ENCODE data around the gene DLGAP1.

The DLGAP1 gene

GRCh38 chr18:3741333-3741732 lies 713.8 kb downstream of the DLGAP1 start:
- Histone ChIP-seq H3K9ac (ENCODE audit: low read depth, low read length) (no peak overlapping the region), H3K27me3 (ENCODE audit: insufficient read depth, low read length) (no peaks in the 10 kb centered on the region), H3K9me3 (ENCODE audit: insufficient read depth, low read depth, low read length) (no peaks in the 10 kb centered on the region), H3K36me3 (ENCODE audit: insufficient read depth, low read depth, low read length) (peaks cover 11% of the 10 kb centered on the region; the same call in 1 of the 2 replicates), H3K4me3 (ENCODE audit: low read length) (no peak overlapping the region), H3K27ac (ENCODE audit: low read length) (no peak overlapping the region), H3K4me1 (ENCODE audit: insufficient read depth, low read length) (no peaks in the 10 kb centered on the region)

DNA sequence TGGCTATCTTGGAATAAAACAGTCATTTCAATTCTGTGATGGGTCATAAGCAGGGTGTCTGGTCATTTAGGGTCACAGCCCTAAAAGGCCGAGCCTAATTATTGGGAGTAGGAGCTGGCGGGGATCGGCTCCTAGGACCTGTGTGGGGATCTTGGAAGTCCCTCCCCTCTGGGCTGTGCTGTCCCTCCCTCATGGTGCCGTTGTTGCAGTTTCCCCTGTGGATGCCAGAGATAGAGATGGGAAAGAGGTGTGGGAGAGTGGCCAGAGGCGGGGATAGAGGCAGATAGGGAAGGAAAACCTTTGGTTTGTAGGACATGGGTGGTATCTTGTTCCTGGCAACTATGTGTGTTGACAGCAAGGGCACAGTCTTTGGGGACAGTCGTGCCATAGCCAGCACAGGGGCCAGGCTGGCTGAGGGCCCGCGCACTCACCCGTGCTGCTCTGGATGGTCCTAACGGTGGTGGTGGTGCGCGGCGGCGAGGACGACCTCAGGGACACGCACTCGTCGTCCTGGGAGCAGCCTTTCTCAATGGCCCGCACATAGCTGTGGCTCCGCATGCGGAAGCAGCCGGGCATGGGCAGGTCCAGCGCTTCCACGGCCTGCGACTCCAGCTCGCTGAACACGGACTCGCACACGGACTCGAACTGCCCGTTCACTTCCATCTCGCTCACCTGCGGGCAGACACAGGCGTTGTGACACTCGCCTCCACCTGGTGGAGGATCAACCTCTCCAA lies 726.2 kb downstream of the DLGAP1 start:
- Histone ChIP-seq H3K4me1 (ENCODE audit: insufficient read depth, low read length) (no peaks in the 10 kb centered on the region), H3K4me3 (ENCODE audit: low read length) (no peak overlapping the region), H3K9ac (ENCODE audit: low read depth, low read length) (no peak overlapping the region), H3K9me3 (ENCODE audit: insufficient read depth, low read depth, low read length) (no peaks in the 10 kb centered on the region), H3K27ac (ENCODE audit: low read length) (no peak overlapping the region), H3K36me3 (ENCODE audit: insufficient read depth, low read depth, low read length) (no peaks in the 10 kb centered on the region), H3K27me3 (ENCODE audit: insufficient read depth, low read length) (no peaks in the 10 kb centered on the region)

- no peaks in the 10 kb centered on the region for H3K36me3 ChIP-seq (ENCODE audit: insufficient read depth, low read depth, low read length)
- no peak overlapping the region for H3K4me3 ChIP-seq (ENCODE audit: low read length)
- peaks cover 10% of the 10 kb centered on the region; the same call in 1 of the 2 replicates for H3K4me1 ChIP-seq (ENCODE audit: insufficient read depth, low read length)
- H3K9ac ChIP-seq (ENCODE audit: low read depth, low read length), result no peak overlapping the region
- H3K27ac ChIP-seq (ENCODE audit: low read length), result no peak overlapping the region
- no peaks in the 10 kb centered on the region for H3K9me3 ChIP-seq (ENCODE audit: insufficient read depth, low read depth, low read length)
- H3K27me3 ChIP-seq (ENCODE audit: insufficient read depth, low read length), result no peaks in the 10 kb centered on the region
These were observed 727.8 kb downstream of the DLGAP1 start for GRCh38 chr18:3727274-3727673.

DNA sequence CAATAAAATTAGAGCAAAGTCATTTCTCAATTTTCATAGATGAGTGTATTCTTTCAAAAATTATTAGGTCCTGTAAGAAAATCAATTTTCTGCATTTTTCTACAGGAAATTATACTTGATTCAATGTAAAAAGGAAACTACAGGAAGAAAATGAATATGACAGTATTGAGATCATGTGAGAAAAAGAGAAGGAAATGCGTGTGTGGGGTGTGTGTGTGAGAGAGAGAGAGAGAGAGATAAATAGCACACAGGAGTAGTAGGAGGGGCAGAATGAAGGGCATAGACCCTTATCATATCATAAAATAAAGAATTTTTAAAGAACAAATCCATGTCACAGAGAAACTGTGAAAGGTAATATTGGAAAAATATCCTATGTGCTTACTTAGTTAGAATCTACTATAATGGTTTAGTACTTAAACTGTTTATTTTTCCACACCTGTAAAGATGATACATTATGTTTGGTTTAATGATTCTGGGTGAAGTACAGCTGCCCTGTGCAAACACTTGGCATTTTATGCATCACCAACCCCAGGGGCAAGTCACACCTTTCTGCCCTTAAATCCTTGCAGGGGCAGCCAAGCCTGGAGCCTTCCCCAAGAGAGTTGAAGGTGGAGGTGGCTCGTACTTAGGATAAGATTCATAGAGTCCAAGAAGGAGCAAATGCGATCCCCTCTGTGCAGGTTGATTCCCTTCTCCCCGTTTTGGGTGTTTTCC lies 728.7 kb downstream of the DLGAP1 start:
- H3K9ac ChIP-seq (ENCODE audit: low read depth, low read length), result no peak overlapping the region
- peaks cover 17% of the 10 kb centered on the region; the same call in 1 of the 2 replicates for H3K4me1 ChIP-seq (ENCODE audit: insufficient read depth, low read length)
- no peak overlapping the region for H3K4me3 ChIP-seq (ENCODE audit: low read length)
- H3K27ac ChIP-seq (ENCODE audit: low read length), result no peak overlapping the region
- H3K9me3 ChIP-seq (ENCODE audit: insufficient read depth, low read depth, low read length), result no peaks in the 10 kb centered on the region
- H3K36me3 ChIP-seq (ENCODE audit: insufficient read depth, low read depth, low read length), result no peaks in the 10 kb centered on the region
- H3K27me3 ChIP-seq (ENCODE audit: insufficient read depth, low read length), result no peaks in the 10 kb centered on the region

DNA sequence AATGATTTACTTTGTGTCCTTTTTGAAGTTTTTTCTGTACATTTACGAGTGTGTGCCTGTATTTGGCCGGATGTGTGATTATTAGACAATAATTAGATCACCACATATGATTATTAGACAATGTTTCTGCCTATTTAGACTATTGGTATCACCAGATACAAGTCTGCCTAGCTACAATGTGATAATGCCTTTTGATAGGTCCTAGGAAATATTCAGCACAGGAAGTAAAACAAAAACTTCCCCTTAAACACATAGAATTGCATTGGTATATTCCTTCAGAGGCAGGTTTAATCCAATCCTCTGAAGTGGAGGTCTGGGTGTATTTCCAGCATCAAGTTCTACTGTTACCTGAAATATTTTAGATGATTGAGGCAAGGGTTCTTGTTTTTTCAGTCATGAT lies 730.0 kb downstream of the DLGAP1 start:
- Histone ChIP-seq H3K9ac (ENCODE audit: low read depth, low read length) (no peak overlapping the region), H3K4me1 (ENCODE audit: insufficient read depth, low read length) (peaks cover 17% of the 10 kb centered on the region; the same call in 1 of the 2 replicates), H3K27ac (ENCODE audit: low read length) (no peak overlapping the region), H3K27me3 (ENCODE audit: insufficient read depth, low read length) (no peaks in the 10 kb centered on the region), H3K36me3 (ENCODE audit: insufficient read depth, low read depth, low read length) (no peaks in the 10 kb centered on the region), H3K4me3 (ENCODE audit: low read length) (no peak overlapping the region), H3K9me3 (ENCODE audit: insufficient read depth, low read depth, low read length) (no peaks in the 10 kb centered on the region)

- no peak overlapping the region for H3K9ac ChIP-seq (ENCODE audit: low read depth, low read length)
- no peaks in the 10 kb centered on the region for H3K9me3 ChIP-seq (ENCODE audit: insufficient read depth, low read depth, low read length)
- H3K36me3 ChIP-seq (ENCODE audit: insufficient read depth, low read depth, low read length), result no peaks in the 10 kb centered on the region
- H3K4me1 ChIP-seq (ENCODE audit: insufficient read depth, low read length), result peaks cover 17% of the 10 kb centered on the region; the same call in 1 of the 2 replicates
- no peak overlapping the region for H3K4me3 ChIP-seq (ENCODE audit: low read length)
- no peak overlapping the region for H3K27ac ChIP-seq (ENCODE audit: low read length)
- no peaks in the 10 kb centered on the region for H3K27me3 ChIP-seq (ENCODE audit: insufficient read depth, low read length)
These were observed 731.6 kb downstream of the DLGAP1 start for GRCh38 chr18:3723554-3723953.

- Histone ChIP-seq H3K4me3 (ENCODE audit: low read length) (no peak overlapping the region), H3K4me1 (ENCODE audit: insufficient read depth, low read length) (peaks cover 17% of the 10 kb centered on the region; the same call in 1 of the 2 replicates)
These were observed 732.3 kb downstream of the DLGAP1 start for GRCh38 chr18:3722649-3723433.

DNA sequence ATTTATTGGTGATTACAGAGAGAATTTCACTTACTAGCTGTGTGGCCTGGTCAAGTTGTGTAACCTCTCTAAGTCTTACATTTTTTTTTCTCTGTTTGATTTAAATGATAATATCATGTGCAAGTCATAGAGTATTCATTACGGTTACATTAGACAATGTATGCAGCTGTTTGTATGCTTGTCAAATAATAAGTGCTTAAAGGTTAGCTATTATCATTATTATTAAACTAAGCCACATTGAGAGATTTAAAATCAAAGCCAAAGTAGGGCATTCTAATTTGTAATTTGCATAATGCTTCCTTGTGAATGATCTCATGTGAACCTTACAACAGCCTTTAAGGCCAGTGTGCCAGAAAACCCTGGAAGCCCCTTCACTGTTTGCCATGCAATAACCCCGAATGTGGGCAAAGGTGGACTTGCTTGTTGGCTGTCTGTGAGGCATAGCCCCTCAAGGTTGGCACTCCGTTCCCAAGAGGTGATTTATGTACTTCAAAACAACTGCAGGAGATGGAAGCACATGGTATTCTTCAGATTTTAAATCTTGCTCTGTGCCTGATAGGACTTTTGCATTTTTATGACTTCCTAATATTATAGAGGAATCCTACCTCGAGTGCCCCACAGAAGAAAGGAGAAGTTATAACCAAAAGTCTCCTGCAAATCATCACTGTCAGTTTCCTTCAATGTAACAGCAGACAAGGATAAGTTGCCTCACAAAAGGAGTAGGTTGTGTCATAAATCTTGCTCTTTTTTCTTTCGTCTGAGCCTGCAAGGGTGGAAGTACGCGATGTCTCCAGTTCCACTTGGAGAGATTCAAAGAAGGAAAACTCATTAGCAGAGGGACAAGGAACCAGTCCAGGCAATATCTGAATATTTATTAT lies 733.1 kb downstream of the DLGAP1 start:
- no peak overlapping the region for H3K9ac ChIP-seq (ENCODE audit: low read depth, low read length)
- H3K4me3 ChIP-seq (ENCODE audit: low read length), result no peak overlapping the region
- H3K9me3 ChIP-seq (ENCODE audit: insufficient read depth, low read depth, low read length), result no peaks in the 10 kb centered on the region
- no peak overlapping the region for H3K27ac ChIP-seq (ENCODE audit: low read length)
- H3K27me3 ChIP-seq (ENCODE audit: insufficient read depth, low read length), result no peaks in the 10 kb centered on the region
- no peaks in the 10 kb centered on the region for H3K36me3 ChIP-seq (ENCODE audit: insufficient read depth, low read depth, low read length)
- H3K4me1 ChIP-seq (ENCODE audit: insufficient read depth, low read length), result peaks cover 17% of the 10 kb centered on the region; the same call in 1 of the 2 replicates

More at GRCh38 chr18:3722649-3723433, 732.3 kb downstream of the DLGAP1 start:
- Histone ChIP-seq H3K9ac (ENCODE audit: low read depth, low read length) (no peak overlapping the region), H3K27me3 (ENCODE audit: insufficient read depth, low read length) (no peaks in the 10 kb centered on the region), H3K9me3 (ENCODE audit: insufficient read depth, low read depth, low read length) (no peaks in the 10 kb centered on the region), H3K27ac (ENCODE audit: low read length) (no peak overlapping the region), H3K36me3 (ENCODE audit: insufficient read depth, low read depth, low read length) (no peaks in the 10 kb centered on the region)

DNA sequence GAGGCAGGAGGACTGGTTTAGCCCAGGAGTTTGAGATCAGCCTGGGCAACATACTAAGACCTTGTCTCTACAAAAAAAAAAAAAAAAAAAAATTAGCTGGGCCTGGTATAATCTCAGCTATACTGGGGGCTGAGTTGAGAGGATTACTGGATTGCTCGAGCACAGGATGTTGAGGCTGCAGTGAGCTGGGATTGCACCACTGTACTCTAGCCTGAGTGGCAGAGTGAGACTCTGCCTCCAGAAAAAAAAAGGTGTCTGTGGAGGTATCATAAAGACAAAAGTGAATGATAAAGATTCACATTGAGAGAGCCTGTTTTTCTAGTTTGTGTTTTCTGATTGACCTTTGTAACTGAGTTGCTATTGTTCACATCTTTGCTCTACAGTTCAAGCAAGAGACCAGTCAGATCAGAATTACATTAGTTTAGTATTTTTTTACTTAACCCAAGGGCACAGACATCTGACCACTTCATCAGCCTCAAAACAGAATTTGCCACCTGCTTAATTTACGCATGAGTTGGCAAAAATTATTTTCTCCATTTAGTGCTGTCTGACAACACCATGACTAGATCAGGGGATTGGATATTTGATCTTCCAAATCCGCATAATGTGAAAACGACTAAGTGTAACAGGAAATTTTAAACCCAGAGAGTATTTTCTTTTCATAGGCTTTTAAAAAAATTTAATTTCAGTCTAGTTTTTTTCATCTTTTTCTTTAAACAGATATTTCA lies 734.1 kb downstream of the DLGAP1 start:
- Histone ChIP-seq H3K27me3 (ENCODE audit: insufficient read depth, low read length) (no peaks in the 10 kb centered on the region), H3K9me3 (ENCODE audit: insufficient read depth, low read depth, low read length) (no peaks in the 10 kb centered on the region), H3K4me1 (ENCODE audit: insufficient read depth, low read length) (peaks cover 17% of the 10 kb centered on the region; the same call in 1 of the 2 replicates), H3K36me3 (ENCODE audit: insufficient read depth, low read depth, low read length) (no peaks in the 10 kb centered on the region), H3K9ac (ENCODE audit: low read depth, low read length) (no peak overlapping the region), H3K27ac (ENCODE audit: low read length) (no peak overlapping the region), H3K4me3 (ENCODE audit: low read length) (no peak overlapping the region)

GRCh38 chr18:3720159-3720558 lies 734.9 kb downstream of the DLGAP1 start:
- H3K4me3 ChIP-seq (ENCODE audit: low read length), result no peak overlapping the region
- no peaks in the 10 kb centered on the region for H3K27me3 ChIP-seq (ENCODE audit: insufficient read depth, low read length)
- H3K27ac ChIP-seq (ENCODE audit: low read length), result no peak overlapping the region
- H3K9me3 ChIP-seq (ENCODE audit: insufficient read depth, low read depth, low read length), result no peaks in the 10 kb centered on the region
- H3K4me1 ChIP-seq (ENCODE audit: insufficient read depth, low read length), result peaks cover 17% of the 10 kb centered on the region; the same call in 1 of the 2 replicates
- no peaks in the 10 kb centered on the region for H3K36me3 ChIP-seq (ENCODE audit: insufficient read depth, low read depth, low read length)
- H3K9ac ChIP-seq (ENCODE audit: low read depth, low read length), result no peak overlapping the region
